Sigmoid colon (tissue), 4 donors: ENCODE results near the gene UBXN7.

Experiments used
- EP300 ChIP-seq, 4 donors: sonication (generic); formaldehyde crosslinking; IDR thresholded peaks; one replicate each; pipeline ENCODE4 v1.6.1; 2017; ENCODE audit warnings: antibody characterized with exemption in 4 of 4
- POLR2A ChIP-seq, 2 donors: fragments of 450-650 bp; IDR thresholded peaks; one replicate each; pipeline ENCODE4 v1.6.1; 2016; ENCODE audit warnings: antibody characterized with exemption in 2 of 2, mild to moderate bottlenecking in 2 of 2, moderate library complexity in 2 of 2
- POLR2AphosphoS5 ChIP-seq, 4 donors: sonication (generic); formaldehyde crosslinking; IDR thresholded peaks; one replicate each; pipeline ENCODE4 v1.6.1; 2017; ENCODE audit warnings: antibody characterized with exemption in 4 of 4
- TF ChIP-seq, protein P1 (sequence below), 4 experiments: fragments of 450-650 bp in 3 of 4; fragments of 200-600 bp in 1 of 4; IDR thresholded peaks; one replicate each; pipeline ENCODE4 v1.5.1; 2016 to 2019; ENCODE audit warnings: antibody characterized with exemption in 4 of 4, mild to moderate bottlenecking in 3 of 4, moderate library complexity in 2 of 4

DNA sequence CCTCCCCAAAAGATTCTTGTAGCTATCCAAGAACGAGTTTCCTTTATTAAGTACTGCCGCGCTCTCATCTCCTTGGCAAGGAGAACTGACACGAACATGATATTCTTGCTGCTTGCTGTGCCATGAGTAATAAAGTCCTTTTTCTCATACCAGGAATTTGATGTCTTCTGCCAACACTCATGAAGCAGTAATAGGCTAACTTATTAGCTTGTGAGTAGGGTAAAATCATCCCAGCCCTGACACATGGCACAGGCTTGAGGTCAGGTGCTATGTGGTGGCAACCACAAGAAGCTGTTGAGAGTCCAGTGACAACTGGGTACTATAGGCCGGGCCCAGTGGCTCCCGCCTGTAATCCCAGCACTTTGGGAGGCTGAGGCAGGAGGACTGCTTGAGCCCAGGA is 22.7 kb upstream of the UBXN7 start:
- TF ChIP-seq, protein P1, sequence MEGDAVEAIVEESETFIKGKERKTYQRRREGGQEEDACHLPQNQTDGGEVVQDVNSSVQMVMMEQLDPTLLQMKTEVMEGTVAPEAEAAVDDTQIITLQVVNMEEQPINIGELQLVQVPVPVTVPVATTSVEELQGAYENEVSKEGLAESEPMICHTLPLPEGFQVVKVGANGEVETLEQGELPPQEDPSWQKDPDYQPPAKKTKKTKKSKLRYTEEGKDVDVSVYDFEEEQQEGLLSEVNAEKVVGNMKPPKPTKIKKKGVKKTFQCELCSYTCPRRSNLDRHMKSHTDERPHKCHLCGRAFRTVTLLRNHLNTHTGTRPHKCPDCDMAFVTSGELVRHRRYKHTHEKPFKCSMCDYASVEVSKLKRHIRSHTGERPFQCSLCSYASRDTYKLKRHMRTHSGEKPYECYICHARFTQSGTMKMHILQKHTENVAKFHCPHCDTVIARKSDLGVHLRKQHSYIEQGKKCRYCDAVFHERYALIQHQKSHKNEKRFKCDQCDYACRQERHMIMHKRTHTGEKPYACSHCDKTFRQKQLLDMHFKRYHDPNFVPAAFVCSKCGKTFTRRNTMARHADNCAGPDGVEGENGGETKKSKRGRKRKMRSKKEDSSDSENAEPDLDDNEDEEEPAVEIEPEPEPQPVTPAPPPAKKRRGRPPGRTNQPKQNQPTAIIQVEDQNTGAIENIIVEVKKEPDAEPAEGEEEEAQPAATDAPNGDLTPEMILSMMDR (IDR thresholded peaks at IDR 0.05), result no peak
- no peak for TF ChIP-seq EP300 (IDR thresholded peaks at IDR 0.05)
- TF ChIP-seq POLR2A (IDR thresholded peaks at IDR 0.05), result no peak
- no peak for TF ChIP-seq POLR2AphosphoS5 (IDR thresholded peaks at IDR 0.05)
